Measurements from ENCODE around the gene FMO5. TPM values are rescaled to one million over a fixed set of nuclear protein-coding genes. Genes with fewer than 3 reads are reported as not detected.

The FMO5 gene
- total RNA-seq, 2 experiments from 2014 or later, result 0.60 to 0.86 TPM

Other genes with a start within 250 kb of the FMO5 start
- 10 to 100 TPM; 12.6 to 14.0 TPM for gene PRKAB2, start 52.9 kb downstream of the FMO5 start, total RNA-seq
- 10 to 100 TPM; 49.6 to 58.3 TPM for gene CHD1L, start 17.3 kb upstream of the FMO5 start, total RNA-seq